IPS-18c (cell line): ENCODE data around the gene AIG1.

Source experiments
- H3K4me3 ChIP-seq: 2 replicates; pipeline ENCODE4 v1.7.0; 2013; ENCODE audit warnings: low read depth, mild to moderate bottlenecking, low read length, moderate library complexity; ENCODE audit not compliant: insufficient read depth
- H3K9me3 ChIP-seq: one replicate; pipeline ENCODE4 v1.6.1; 2013; ENCODE audit warnings: mild to moderate bottlenecking, low read length, moderate library complexity; ENCODE audit not compliant: control insufficient read depth, insufficient read depth

AIG1 gene

GRCh38 chr6:143215771-143216170 lies 155.1 kb downstream of the AIG1 start:
- Histone ChIP-seq H3K9me3 (no peaks in the 10 kb centered on the region), H3K4me3 (no peak overlapping the region)

- Histone ChIP-seq H3K9me3 (no peaks in the 10 kb centered on the region), H3K4me3 (no peak overlapping the region)
These were observed 157.5 kb downstream of the AIG1 start for GRCh38 chr6:143218233-143218632.

GRCh38 chr6:143221698-143222097 lies 161.0 kb downstream of the AIG1 start:
- H3K9me3 ChIP-seq: no peaks in the 10 kb centered on the region
- H3K4me3 ChIP-seq: no peak overlapping the region

GRCh38 chr6:143222310-143222709 lies 161.6 kb downstream of the AIG1 start:
- H3K9me3 ChIP-seq: no peaks in the 10 kb centered on the region
- H3K4me3 ChIP-seq: no peak overlapping the region

- H3K4me3 ChIP-seq: no peak overlapping the region
- no peaks in the 10 kb centered on the region for H3K9me3 ChIP-seq
These were observed 162.1 kb downstream of the AIG1 start for GRCh38 chr6:143222801-143223231.

GRCh38 chr6:143223895-143224294 lies 163.2 kb downstream of the AIG1 start:
- Histone ChIP-seq H3K4me3 (no peak overlapping the region), H3K9me3 (no peaks in the 10 kb centered on the region)

- no peaks in the 10 kb centered on the region for H3K9me3 ChIP-seq
- no peak overlapping the region for H3K4me3 ChIP-seq
These were observed 163.8 kb downstream of the AIG1 start for GRCh38 chr6:143224516-143224915.

GRCh38 chr6:143225929-143226328 lies 165.2 kb downstream of the AIG1 start:
- Histone ChIP-seq H3K4me3 (no peak overlapping the region), H3K9me3 (no peaks in the 10 kb centered on the region)

- no peaks in the 10 kb centered on the region for H3K9me3 ChIP-seq
- no peak overlapping the region for H3K4me3 ChIP-seq
These were observed 167.0 kb downstream of the AIG1 start for GRCh38 chr6:143227675-143228074.

GRCh38 chr6:143229400-143229799 lies 168.7 kb downstream of the AIG1 start:
- Histone ChIP-seq H3K9me3 (no peaks in the 10 kb centered on the region), H3K4me3 (no peak overlapping the region)

GRCh38 chr6:143232849-143233248 lies 172.2 kb downstream of the AIG1 start:
- Histone ChIP-seq H3K9me3 (peaks cover 4% of the 10 kb centered on the region), H3K4me3 (no peak overlapping the region)

- H3K4me3 ChIP-seq: no peak overlapping the region
- peaks cover 4% of the 10 kb centered on the region for H3K9me3 ChIP-seq
These were observed 173.0 kb downstream of the AIG1 start for GRCh38 chr6:143233554-143234285.

GRCh38 chr6:143234734-143235133 lies 174.0 kb downstream of the AIG1 start:
- H3K4me3 ChIP-seq: no peak overlapping the region
- peaks cover 4% of the 10 kb centered on the region for H3K9me3 ChIP-seq

- H3K4me3 ChIP-seq: no peak overlapping the region
- peaks cover 4% of the 10 kb centered on the region for H3K9me3 ChIP-seq
These were observed 175.6 kb downstream of the AIG1 start for GRCh38 chr6:143236151-143236798.

GRCh38 chr6:143238306-143238705 lies 177.6 kb downstream of the AIG1 start:
- H3K9me3 ChIP-seq: peaks cover 4% of the 10 kb centered on the region
- H3K4me3 ChIP-seq: no peak overlapping the region

- Histone ChIP-seq H3K9me3 (peaks cover 4% of the 10 kb centered on the region), H3K4me3 (no peak overlapping the region)
These were observed 180.4 kb downstream of the AIG1 start for GRCh38 chr6:143241111-143241510.

- H3K9me3 ChIP-seq: peaks cover 2% of the 10 kb centered on the region
- no peak overlapping the region for H3K4me3 ChIP-seq
These were observed 181.2 kb downstream of the AIG1 start for GRCh38 chr6:143241911-143242310.

GRCh38 chr6:143243786-143244185 lies 183.1 kb downstream of the AIG1 start:
- H3K4me3 ChIP-seq: no peak overlapping the region
- H3K9me3 ChIP-seq: peaks cover 2% of the 10 kb centered on the region
